Aorta (tissue), 5 donors: ENCODE measurements around the gene ITPK1. TPM values are rescaled to one million over a fixed set of nuclear protein-coding genes. Genes with fewer than 3 reads are reported as not detected.

ENCODE experiments used
- ATAC-seq: fragments of 200-7000 bp; cut with Tn5 transposase; one replicate; pipeline ENCODE4 v1.9.1; 2022; ENCODE audit warnings: moderate library complexity; ENCODE audit not compliant: low FRiP score
- DNase-seq, 2 donors: peaks; one replicate each; pipeline ENCODE4 v3.0.0-alpha.2; 2020
- H3K27ac ChIP-seq, 2 donors: one replicate each; pipeline ENCODE4 v1.5.1; 2013; ENCODE audit warnings: low read length in 2 of 2, mild to moderate bottlenecking in 2 of 2, moderate library complexity in 2 of 2, control low read depth in 1 of 2, inconsistent platforms in 1 of 2, low read depth in 1 of 2
- H3K27me3 ChIP-seq, 2 donors: one replicate each; pipeline ENCODE4 v1.6.1; 2013; ENCODE audit warnings: control low read depth in 1 of 2, low read length in 1 of 2, mild to moderate bottlenecking in 1 of 2, moderate library complexity in 1 of 2; ENCODE audit not compliant: insufficient read depth in 2 of 2, control insufficient read depth in 1 of 2
- H3K36me3 ChIP-seq, 2 donors: one replicate each; pipeline ENCODE4 v1.6.1; 2013; ENCODE audit warnings: control low read depth in 1 of 2, low read length in 1 of 2, mild to moderate bottlenecking in 1 of 2; ENCODE audit not compliant: insufficient read depth in 2 of 2, control insufficient read depth in 1 of 2
- H3K4me1 ChIP-seq, 2 donors: one replicate each; pipeline ENCODE4 v1.6.1; 2013; ENCODE audit warnings: low read length in 2 of 2, control low read depth in 1 of 2, mild to moderate bottlenecking in 1 of 2, moderate library complexity in 1 of 2; ENCODE audit not compliant: insufficient read depth in 2 of 2, control insufficient read depth in 1 of 2
- H3K4me3 ChIP-seq, 2 donors: one replicate each; pipeline ENCODE4 v1.5.1; 2013; ENCODE audit warnings: low read length in 2 of 2, control low read depth in 1 of 2, mild to moderate bottlenecking in 1 of 2
- H3K9me3 ChIP-seq: one replicate; pipeline ENCODE4 v1.6.1; 2013; ENCODE audit warnings: mild to moderate bottlenecking, low read length; ENCODE audit not compliant: control insufficient read depth
- WGBS, 2 donors: extraction: QIAGEN DNeasy Blood & Tissue Kit; methylation state at CpG; one replicate each; pipeline ENCODE4 v1.1.7; 2013; 5-methylcytosine and 5-hydroxymethylcytosine counted together
- intact Hi-C, 2 donors: fragments of 100-400 bp; cut with DNase I; formaldehyde crosslinking; loops; one replicate each; pipeline versions ENCODE4 v1.14.2 to v1.15.0; 2022
- polyA plus RNA-seq, 2 donors: library from polyadenylated mRNA; stranded (reverse); fragments of 200-250 nt; gene quantifications; one replicate each; pipeline ENCODE4 v1.2.3, GENCODE V29; 2013
- total RNA-seq, 2 donors: library from RNA; stranded (reverse); fragmentation: NEBNext Ultra II Directional; extraction: Animal tissue kit (Norgen Biotek cat#: 25700); gene quantifications; one replicate each; pipeline ENCODE4 v1.2.1, GENCODE V29; 2021
- donor health status: healthy with polysubstance abuse.
- donor health status: Bipolar disorder and iron deficiency.
- donor health status: DM: no; HTN: no; CAD: no.
- donor health status: DM: no; HTN: no; CAD: no.
- donor health status: DM: yes; HTN: yes; CAD: no.

ITPK1 gene
- total and polyA plus RNA-seq, 4 donors, result 39.7 to 69.5 (median 54.2) TPM

DNA sequence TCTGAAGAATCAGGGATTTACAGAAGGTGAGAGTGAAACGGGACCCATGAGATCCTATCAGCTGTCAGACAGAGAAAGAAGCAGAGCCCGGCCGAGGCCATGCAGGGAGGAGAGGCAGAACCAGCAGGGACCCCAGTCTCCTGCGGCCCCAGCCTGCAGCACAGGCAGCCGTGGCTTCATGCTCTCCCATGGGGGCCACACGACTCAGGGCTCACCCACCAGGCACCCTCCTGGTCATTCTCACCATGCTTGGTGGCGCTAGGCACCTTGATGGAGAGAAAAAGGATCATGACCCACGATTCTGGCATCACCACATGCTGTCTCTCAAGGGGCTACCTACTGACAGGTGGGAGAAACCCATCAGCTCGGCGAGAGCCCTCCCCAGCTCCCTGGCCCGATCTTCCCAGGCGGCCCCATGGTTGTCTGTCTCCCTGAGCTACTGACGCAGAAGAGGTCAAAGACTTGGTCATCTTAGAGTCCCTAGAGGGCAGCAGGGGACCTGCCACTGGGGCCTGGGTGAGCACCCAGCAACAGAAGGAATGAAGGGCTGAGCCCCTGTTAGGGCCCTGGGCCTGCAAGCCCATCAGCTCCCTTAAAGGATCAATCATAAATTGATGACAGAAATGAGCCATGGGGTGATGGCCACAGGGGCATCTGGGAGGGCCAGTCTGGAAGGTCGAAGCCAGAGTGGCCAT is 58.0 kb downstream of the ITPK1 start:
- no peak for ATAC-seq
- H3K4me3 ChIP-seq, result no peak overlapping the region
- 91 to 92% methylated on average over 14 of the region's 14 CpGs for WGBS, 2 donors
- peak overlapping the region in 1 of 2 donors; percentile 86 for H3K27ac ChIP-seq
- H3K9me3 ChIP-seq, result no peaks in the 10 kb centered on the region
- intact Hi-C loops, result no loop called here
- H3K27me3 ChIP-seq, result no peaks in the 10 kb centered on the region
- peaks cover 0 to 2% of the 10 kb centered on the region in 2 donors for H3K4me1 ChIP-seq
- H3K36me3 ChIP-seq, result no peaks in the 10 kb centered on the region
- no peak for DNase-seq

DNA sequence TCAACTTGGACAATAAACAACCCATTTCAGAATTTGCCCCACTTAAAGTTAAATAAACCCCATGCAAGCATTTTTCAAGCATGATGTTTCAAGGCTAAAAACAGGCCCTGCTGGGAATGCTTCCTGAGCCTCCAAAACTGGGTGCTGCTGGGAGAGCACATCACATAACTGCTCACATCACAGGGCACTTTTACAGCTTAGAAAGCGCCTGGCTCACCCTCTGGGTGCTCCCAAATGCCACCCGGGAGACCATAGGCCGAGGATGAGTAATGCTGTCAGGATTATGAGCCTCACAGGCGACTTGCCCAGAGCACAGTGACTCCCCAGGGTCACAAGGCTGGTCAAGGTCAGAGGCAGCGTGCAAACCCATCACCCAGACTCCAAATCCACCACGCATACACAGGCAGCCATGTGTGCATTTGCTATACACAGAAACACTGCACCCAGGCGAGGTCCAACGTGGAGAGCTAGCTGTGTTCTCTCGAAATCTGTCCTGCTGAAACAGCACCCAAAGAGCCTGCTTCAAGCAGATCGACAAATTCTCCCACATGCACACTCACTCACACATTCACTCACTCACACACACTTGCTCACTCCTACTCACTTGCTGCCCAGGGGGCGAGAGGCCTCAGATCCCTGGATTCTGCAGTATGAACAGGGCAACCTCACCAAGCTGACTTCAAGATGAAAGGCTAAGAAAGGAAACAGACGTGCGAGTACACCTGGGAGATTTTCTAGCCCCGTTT is 58.7 kb downstream of the ITPK1 start:
- Histone ChIP-seq H3K4me1 (peaks cover 0 to 2% of the 10 kb centered on the region in 2 donors), H3K36me3 (no peaks in the 10 kb centered on the region), H3K9me3 (no peaks in the 10 kb centered on the region), H3K27ac (peak overlapping the region in 1 of 2 donors; percentile 86), H3K27me3 (no peaks in the 10 kb centered on the region), H3K4me3 (no peak overlapping the region)
- intact Hi-C loops, result no loop called here
- DNase-seq (no peak), ATAC-seq (peak; percentile 72)
- 34 to 35% methylated on average over 14 of the region's 14 CpGs for WGBS, 2 donors

DNA sequence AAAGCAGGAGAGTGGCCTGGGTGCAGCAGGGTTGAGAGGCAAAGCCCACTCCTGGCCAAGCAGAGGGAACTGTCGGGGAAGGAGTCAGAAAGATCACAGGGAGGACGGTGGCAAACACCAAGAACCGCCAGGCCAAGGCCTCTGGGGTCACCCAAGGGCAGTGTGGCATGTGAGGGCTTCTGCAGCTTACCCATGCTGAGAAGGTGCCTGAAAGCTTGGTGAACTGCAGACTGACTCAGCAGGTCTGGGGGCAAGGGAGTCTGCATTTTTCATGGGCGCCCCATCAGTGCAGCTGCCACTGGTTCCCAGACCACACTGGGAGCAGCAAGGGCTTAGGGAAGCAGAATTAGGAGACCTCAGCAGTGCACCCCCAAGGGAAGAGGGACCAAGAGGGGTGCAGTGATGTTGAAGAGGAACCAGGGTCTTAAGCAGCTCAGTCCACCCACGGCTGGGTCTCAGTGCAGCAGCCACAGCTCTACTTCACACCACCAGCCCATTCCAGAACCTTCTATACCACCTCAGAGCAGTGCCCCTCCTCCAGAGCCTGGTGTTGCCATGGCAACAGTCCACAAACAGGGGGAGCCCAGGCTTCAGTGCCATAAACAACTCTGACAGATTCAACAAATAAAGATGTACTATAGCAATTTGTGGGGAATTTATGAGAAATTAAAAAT is 59.4 kb downstream of the ITPK1 start:
- H3K4me1 ChIP-seq, result peaks cover 0 to 2% of the 10 kb centered on the region in 2 donors
- no peaks in the 10 kb centered on the region for H3K9me3 ChIP-seq
- ATAC-seq (no peak), DNase-seq (no peak)
- WGBS, 2 donors, result 31 to 36% methylated on average over 5 of the region's 5 CpGs
- H3K27me3 ChIP-seq, result no peaks in the 10 kb centered on the region
- H3K27ac ChIP-seq, result peak overlapping the region in 1 of 2 donors; percentile 85
- intact Hi-C loops, result no loop called here
- H3K36me3 ChIP-seq, result no peaks in the 10 kb centered on the region
- H3K4me3 ChIP-seq, result no peak overlapping the region

DNA sequence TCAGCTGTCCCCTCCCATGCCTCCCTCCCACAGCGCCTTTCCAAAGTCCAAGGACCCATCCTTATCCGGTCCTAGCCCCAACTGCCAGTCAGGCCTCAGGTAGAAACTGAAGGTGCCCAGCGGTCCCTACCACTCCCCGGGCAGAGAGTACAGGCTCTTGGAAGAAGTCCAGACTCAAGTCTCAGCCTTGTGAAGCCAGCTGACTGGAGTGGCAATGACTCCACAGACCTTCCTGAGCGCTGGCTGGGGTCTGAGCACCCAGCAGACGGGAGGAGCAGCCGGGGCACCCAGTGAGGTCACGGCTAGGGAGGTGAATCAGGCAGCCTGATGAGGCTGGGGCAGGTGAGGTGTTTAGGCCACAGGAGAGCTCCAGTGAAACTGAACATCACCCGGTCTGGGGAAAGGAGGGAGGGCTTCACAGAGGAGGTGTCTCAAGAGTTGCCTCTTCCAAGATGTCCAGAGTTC is 60.0 kb downstream of the ITPK1 start:
- Histone ChIP-seq H3K36me3 (no peaks in the 10 kb centered on the region), H3K27me3 (no peaks in the 10 kb centered on the region), H3K27ac (peak overlapping the region in 1 of 2 donors; percentile 85), H3K4me3 (no peak overlapping the region), H3K9me3 (no peaks in the 10 kb centered on the region), H3K4me1 (peaks cover 0 to 2% of the 10 kb centered on the region in 2 donors)
- DNase-seq (no peak), ATAC-seq (no peak)
- intact Hi-C loops, result no loop called here
- 76 to 77% methylated on average over 9 of the region's 9 CpGs for WGBS, 2 donors

DNA sequence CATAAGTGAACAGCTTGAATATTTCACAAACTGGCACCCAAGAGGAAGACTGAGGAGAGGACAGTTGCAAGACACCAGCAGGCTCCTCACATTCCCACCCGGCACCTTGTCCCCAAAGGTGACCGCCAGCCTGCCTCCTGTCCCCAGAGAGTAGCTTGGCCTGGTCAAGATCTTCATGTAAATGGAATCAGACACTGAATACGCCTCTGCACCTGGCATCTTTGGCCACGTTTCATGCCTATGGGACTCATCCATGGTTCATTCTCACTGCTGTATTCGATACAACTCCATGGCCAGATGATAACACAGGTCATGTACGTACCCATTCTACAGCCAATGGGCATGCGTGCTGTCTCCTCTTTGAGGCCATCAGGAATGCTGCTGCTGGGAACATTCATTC is 60.8 kb downstream of the ITPK1 start:
- no peak overlapping the region for H3K4me3 ChIP-seq
- H3K36me3 ChIP-seq, result no peaks in the 10 kb centered on the region
- H3K4me1 ChIP-seq, result peaks cover 0 to 2% of the 10 kb centered on the region in 2 donors
- no peaks in the 10 kb centered on the region for H3K9me3 ChIP-seq
- DNase-seq, result no peak
- H3K27ac ChIP-seq, result no peak overlapping the region
- no peaks in the 10 kb centered on the region for H3K27me3 ChIP-seq
- no peak for ATAC-seq
- 95 to 96% methylated on average over 7 of the region's 7 CpGs for WGBS, 2 donors
- intact Hi-C loops, result no loop called here

DNA sequence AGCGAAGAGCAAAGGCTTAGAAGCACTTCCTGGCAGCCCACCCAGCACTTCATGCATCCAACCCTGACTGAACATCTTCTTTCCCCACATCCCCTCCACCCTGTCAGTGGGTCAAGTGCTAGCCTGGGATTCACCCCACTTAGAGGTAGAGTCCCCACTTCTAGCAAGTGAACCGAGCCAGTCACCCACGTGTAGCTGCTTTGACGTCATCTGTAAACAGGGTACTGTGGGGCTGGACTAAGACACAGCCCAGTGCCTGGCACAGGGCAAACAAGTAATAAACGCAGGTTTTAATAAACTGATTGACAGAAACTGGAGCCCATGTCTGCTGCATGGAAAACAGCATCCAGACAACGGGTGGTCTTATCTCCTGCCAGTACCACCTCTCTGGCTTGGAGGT is 61.7 kb downstream of the ITPK1 start:
- Histone ChIP-seq H3K27ac (no peak overlapping the region), H3K27me3 (no peaks in the 10 kb centered on the region)
- 86 to 88% methylated on average over 6 of the region's 6 CpGs for WGBS, 2 donors

DNA sequence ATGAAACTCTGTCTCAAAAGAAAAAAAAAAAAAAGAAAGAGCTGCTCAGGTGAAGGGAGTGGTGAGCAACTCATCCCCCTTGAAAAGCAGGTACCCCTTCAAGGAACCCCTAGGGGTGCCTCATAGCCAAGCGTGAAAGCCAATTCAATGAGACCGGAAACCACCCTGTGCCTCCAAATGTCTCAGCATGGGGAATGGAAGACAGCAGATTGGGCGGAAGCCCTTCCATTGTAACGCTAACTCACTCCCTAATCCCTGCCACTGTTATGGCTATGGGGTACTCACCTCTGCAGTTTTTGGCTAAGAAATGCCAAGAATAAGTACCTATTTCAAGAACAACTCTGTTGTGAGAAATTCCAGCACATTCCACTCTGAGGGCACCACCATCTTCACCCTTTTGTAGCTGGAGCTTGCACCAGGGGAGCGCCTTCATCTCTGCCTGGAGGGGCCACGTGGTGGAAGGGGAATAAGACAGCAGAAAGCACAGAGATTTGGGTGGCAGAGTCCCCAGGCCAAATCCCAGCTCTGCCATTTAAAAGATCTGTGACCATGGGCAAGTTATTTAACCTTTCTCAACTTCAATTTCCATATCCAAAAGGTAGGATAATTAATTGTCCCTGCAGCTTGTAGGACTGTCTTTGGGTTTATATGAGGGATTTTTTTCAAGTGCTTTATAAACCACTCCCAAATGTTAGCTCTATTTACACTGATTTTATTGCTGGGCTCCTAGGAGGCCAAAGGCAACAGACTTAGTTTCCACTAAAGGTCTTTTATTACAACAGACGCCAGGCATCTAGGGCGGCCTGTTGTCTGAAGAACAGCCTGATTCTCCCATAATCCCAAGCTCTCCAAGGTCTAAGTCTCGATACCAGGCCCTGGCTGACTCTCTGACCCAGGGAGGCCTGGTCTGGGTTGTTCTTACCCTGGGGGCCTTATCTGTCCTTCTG is 63.9 kb downstream of the ITPK1 start:
- intact Hi-C loops, result no loop called here
- H3K27ac ChIP-seq, result no peak overlapping the region
- 81 to 89% methylated on average over 9 of the region's 9 CpGs for WGBS, 2 donors

More for the DNA sequence above, 61.7 kb downstream of the ITPK1 start:
- intact Hi-C loops, result no loop called here
- no peak for ATAC-seq
- H3K36me3 ChIP-seq, result no peaks in the 10 kb centered on the region
- DNase-seq, result no peak
- H3K4me1 ChIP-seq, result peaks cover 0 to 2% of the 10 kb centered on the region in 2 donors
- no peaks in the 10 kb centered on the region for H3K9me3 ChIP-seq
- H3K4me3 ChIP-seq, result no peak overlapping the region

DNA sequence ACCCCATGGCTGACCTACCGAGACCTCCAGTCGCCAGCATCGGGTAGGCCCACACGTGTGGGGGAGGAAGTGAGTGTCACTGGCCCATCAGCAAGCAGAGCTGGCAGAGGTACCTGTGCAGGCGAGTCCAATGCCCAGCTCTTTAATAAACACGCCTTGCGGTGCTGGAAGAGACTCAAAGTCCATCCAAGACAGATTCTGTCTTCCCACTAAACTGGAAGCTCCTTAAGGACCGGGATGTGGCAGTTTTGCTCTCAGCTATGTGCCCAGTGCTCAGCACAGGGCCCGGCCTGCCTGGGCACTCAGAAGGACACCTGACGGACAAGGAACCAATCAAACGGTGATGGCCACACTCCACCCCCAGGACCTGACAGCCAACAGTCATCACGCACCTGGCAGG is 65.0 kb downstream of the ITPK1 start:
- H3K4me3 ChIP-seq, result no peak overlapping the region
- H3K9me3 ChIP-seq, result no peaks in the 10 kb centered on the region
- no peak for DNase-seq
- 84 to 89% methylated on average over 12 of the region's 12 CpGs for WGBS, 2 donors
- no peaks in the 10 kb centered on the region for H3K36me3 ChIP-seq
- no peak overlapping the region for H3K27ac ChIP-seq
- H3K4me1 ChIP-seq, result no peaks in the 10 kb centered on the region
- intact Hi-C loops, result no loop called here
- ATAC-seq, result no peak
- no peaks in the 10 kb centered on the region for H3K27me3 ChIP-seq

More for the DNA sequence above, 63.9 kb downstream of the ITPK1 start:
- DNase-seq (no peak), ATAC-seq (no peak)
- Histone ChIP-seq H3K27me3 (no peaks in the 10 kb centered on the region), H3K4me3 (no peak overlapping the region), H3K4me1 (peaks cover 0 to 2% of the 10 kb centered on the region in 2 donors), H3K9me3 (no peaks in the 10 kb centered on the region), H3K36me3 (no peaks in the 10 kb centered on the region)
